ENCODE measurements around the gene PTPMT1.
"Not testable (repeated sequence)": the region's sequence is repeated elsewhere in the genome, so short reads cannot be mapped to it uniquely, and the experiment has no call there.

Gene PTPMT1

GRCh38 chr11:47550288-47551047, 14.9 kb upstream of the PTPMT1 start:
- DNase-seq, result no peak

GRCh38 chr11:47551086-47551485, 14.3 kb upstream of the PTPMT1 start:
- peak; percentile 36 for DNase-seq

- peak; percentile 26 for DNase-seq
Observed at GRCh38 chr11:47552056-47552565, 13.3 kb upstream of the PTPMT1 start.

- peak; percentile 84 for DNase-seq
Observed at GRCh38 chr11:47552566-47553405, 12.6 kb upstream of the PTPMT1 start, which contains the start of gene CELF1. Gene CELF1, minus strand, starts transcription at chr11:47553132. Its CDS starts 53,609 bp downstream, at chr11:47499523.

- peak; percentile 22 for DNase-seq
Observed at GRCh38 chr11:47553406-47553743, 12.0 kb upstream of the PTPMT1 start.

GRCh38 chr11:47557004-47557403, 8.4 kb upstream of the PTPMT1 start:
- not testable (repeated sequence) for DNase-seq

GRCh38 chr11:47558695-47559094, 6.7 kb upstream of the PTPMT1 start:
- DNase-seq, result no peak

GRCh38 chr11:47560426-47560825, 5.0 kb upstream of the PTPMT1 start:
- DNase-seq, result no peak

- not testable (repeated sequence) for DNase-seq
Observed at GRCh38 chr11:47562393-47562792, 3.0 kb upstream of the PTPMT1 start.

- DNase-seq, result not testable (repeated sequence)
Observed at GRCh38 chr11:47564366-47564765, 1.0 kb upstream of the PTPMT1 start.

GRCh38 chr11:47564933-47565339, 463 bp upstream of the PTPMT1 start:
- DNase-seq, result no peak

GRCh38 chr11:47566149-47566698, 825 bp downstream of the PTPMT1 start:
- DNase-seq, result no peak

GRCh38 chr11:47569646-47570045, 4.2 kb downstream of the PTPMT1 start:
- DNase-seq, result no peak

- no peak for DNase-seq
Observed at GRCh38 chr11:47570651-47571356, 5.4 kb downstream of the PTPMT1 start.

- no peak for DNase-seq
Observed at GRCh38 chr11:47571357-47571729, 5.9 kb downstream of the PTPMT1 start.

- DNase-seq, result peak; percentile 68
Observed at GRCh38 chr11:47571895-47572294, 6.5 kb downstream of the PTPMT1 start.

GRCh38 chr11:47572715-47573255, 7.4 kb downstream of the PTPMT1 start:
- no peak for DNase-seq

GRCh38 chr11:47573321-47573720, 7.9 kb downstream of the PTPMT1 start:
- no peak for DNase-seq

GRCh38 chr11:47577460-47578041, 12.2 kb downstream of the PTPMT1 start:
- no peak for DNase-seq

- peak; percentile 74 for DNase-seq
Observed at GRCh38 chr11:47578524-47579494, 13.4 kb downstream of the PTPMT1 start, which contains the start of the genes KBTBD4 and NDUFS3. Gene KBTBD4, minus strand, starts transcription at chr11:47578970. Its CDS starts 19 bp downstream, at chr11:47578951. Gene NDUFS3, plus strand, starts transcription at chr11:47579074. Its CDS starts 18 bp downstream, at chr11:47579092.

- no peak for DNase-seq
Observed at GRCh38 chr11:47583844-47584243, 18.4 kb downstream of the PTPMT1 start.

Measured in NCI-H226 (cell line).